ENCODE measurements around the gene EBLN1.

Gene EBLN1

DNA sequence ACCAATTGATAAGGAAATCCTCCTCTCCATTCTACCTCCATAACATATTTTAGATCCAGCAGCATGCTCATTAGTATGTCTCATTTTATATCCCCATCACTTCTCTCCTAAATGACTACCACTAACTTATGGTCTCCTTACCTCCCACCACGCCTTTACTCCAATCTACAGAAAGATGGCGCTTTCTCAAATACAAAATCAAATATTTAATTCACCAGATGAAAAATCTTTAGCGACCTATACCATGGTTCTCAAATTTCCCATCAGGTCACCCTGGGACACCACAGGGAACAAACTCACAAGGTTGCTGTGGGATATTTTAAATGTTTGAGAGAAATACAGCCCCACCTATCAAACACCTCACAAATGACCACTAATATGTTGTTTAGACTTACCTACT lies 27.0 kb upstream of the EBLN1 start:
- TF ChIP-seq GATA3 (IDR thresholded peaks at IDR 0.05; ENCODE audit: low read depth, low read length) (no peak), GATA2 (IDR thresholded peaks at IDR 0.05; ENCODE audit: low read depth, low read length) (no peak)

- TF ChIP-seq GATA3 (IDR thresholded peaks at IDR 0.05; ENCODE audit: low read depth, low read length) (no peak), GATA2 (IDR thresholded peaks at IDR 0.05; ENCODE audit: low read depth, low read length) (no peak)
These were observed 26.2 kb upstream of the EBLN1 start for GRCh38 chr10:22244001-22244400.

DNA sequence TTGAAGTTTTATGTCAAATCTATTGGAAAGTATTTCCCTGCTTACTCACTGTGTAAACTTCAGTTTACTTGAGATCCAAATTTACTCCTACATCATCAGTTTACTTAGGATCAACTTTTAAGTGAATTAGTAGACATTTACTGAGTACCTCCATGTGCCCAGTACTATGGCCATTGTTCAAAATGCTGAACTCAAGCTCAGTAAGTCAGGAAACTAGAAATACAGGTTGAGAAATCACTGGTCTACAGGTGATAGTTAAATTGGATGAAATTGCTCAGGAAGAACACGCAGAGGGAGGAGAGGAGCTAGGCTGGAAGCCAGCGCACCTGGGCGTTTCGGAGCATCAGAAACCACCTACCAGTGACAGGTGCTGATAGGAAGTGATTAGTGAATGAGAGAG lies 25.5 kb upstream of the EBLN1 start:
- no peak for TF ChIP-seq GATA3 (IDR thresholded peaks at IDR 0.05; ENCODE audit: low read depth, low read length)

GRCh38 chr10:22231260-22231659 lies 13.4 kb upstream of the EBLN1 start:
- TF ChIP-seq GATA2 (IDR thresholded peaks at IDR 0.05; ENCODE audit: low read depth, low read length): no peak
- TF ChIP-seq GATA3 (IDR thresholded peaks at IDR 0.05; ENCODE audit: low read depth, low read length): no peak

- no peak for TF ChIP-seq GATA2 (IDR thresholded peaks at IDR 0.05; ENCODE audit: low read depth, low read length)
- no peak for TF ChIP-seq GATA3 (IDR thresholded peaks at IDR 0.05; ENCODE audit: low read depth, low read length)
These were observed 12.5 kb upstream of the EBLN1 start for GRCh38 chr10:22230158-22230833.

GRCh38 chr10:22229802-22230157 lies 12.0 kb upstream of the EBLN1 start:
- TF ChIP-seq GATA2 (IDR thresholded peaks at IDR 0.05; ENCODE audit: low read depth, low read length) (no peak), GATA3 (IDR thresholded peaks at IDR 0.05; ENCODE audit: low read depth, low read length) (no peak)

- TF ChIP-seq GATA3 (IDR thresholded peaks at IDR 0.05; ENCODE audit: low read depth, low read length) (no peak), GATA2 (IDR thresholded peaks at IDR 0.05; ENCODE audit: low read depth, low read length) (no peak)
These were observed 11.4 kb upstream of the EBLN1 start for GRCh38 chr10:22228943-22229801.

DNA sequence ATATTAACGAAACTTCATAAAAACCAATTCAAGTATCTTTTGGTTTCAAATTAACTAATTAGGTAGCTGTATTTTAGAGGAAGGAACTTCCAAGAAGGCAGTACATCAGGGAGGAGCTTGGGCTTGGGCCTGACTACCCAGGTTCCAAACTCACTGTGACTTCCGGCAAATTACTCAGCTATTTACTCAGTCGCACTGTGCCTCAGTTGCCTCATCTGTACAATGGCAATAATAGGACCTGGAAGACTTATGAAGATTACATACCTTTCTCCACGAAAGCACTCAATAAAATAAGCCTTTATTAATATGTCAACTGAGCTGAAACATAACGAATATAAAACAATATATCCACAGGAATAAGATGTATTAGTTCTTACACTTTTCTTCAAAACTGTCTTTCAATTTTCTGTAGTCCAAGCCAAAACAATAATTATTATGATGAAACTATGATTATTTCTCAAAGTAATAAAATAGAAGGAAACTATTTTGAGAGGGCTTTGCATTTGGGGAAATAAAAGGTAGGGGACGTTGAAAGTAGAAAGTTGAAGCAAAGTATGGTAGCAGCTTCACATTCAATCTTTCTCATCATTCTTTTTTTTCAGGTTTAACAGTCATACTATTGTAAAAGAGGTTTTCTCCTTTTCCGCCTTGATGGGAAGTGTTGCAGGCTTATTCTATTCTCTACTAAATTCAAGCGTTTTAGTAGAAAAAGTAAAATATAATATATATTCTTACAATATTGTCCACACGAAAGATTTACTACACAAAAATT lies 10.5 kb upstream of the EBLN1 start:
- no peak for TF ChIP-seq GATA2 (IDR thresholded peaks at IDR 0.05; ENCODE audit: low read depth, low read length)
- TF ChIP-seq GATA3 (IDR thresholded peaks at IDR 0.05; ENCODE audit: low read depth, low read length): no peak

GRCh38 chr10:22226599-22226998 lies 8.8 kb upstream of the EBLN1 start:
- TF ChIP-seq GATA2 (IDR thresholded peaks at IDR 0.05; ENCODE audit: low read depth, low read length) (no peak), GATA3 (IDR thresholded peaks at IDR 0.05; ENCODE audit: low read depth, low read length) (no peak)

DNA sequence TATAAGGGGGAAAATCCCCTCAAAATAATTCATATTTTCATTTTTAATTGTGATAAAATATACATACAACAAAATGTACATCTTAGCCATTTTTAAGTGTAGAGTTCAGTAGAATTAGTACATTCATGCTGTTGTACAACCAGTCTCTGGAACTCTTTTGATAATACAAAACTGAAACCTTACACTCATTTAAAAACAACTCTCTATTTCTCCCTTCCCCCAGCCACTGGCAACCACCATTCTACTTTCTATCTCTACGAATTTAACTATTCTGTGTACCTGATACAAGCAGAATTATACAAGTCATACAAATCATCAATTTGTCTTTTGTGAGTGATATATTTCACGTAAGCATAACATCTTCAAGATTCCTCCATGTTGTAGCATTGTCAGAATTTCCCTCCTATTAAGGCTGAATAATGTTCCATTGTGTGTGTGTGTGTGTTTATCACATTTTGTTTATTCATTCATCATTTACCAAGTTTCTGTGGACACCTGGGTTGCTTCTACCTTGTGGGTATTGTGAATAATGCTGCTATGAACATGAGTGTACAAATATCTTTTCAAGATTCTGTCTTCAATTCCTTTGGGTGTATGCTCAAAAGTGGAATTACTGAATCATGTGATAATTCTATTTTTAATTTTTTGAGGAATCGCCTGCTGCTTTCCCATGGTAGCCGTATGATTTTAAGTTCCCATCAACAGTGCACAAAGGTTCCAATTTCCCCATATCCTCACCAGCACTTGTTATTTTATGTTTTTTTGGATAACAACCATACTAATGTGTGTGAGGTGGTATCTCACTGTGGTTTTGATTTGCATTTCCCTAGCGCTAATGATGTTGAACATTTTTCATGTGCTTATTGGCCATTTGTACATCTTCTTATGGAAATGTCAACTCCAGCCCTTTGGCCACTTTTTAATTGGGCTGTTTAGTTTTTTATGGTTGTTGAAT lies 4.7 kb upstream of the EBLN1 start:
- no peak for TF ChIP-seq GATA3 (IDR thresholded peaks at IDR 0.05; ENCODE audit: low read depth, low read length)
- TF ChIP-seq GATA2 (IDR thresholded peaks at IDR 0.05; ENCODE audit: low read depth, low read length): no peak

GRCh38 chr10:22219308-22219707 lies 1.5 kb upstream of the EBLN1 start:
- no peak for TF ChIP-seq GATA3 (IDR thresholded peaks at IDR 0.05; ENCODE audit: low read depth, low read length)

GRCh38 chr10:22218448-22218847 lies 633 bp upstream of the EBLN1 start:
- TF ChIP-seq GATA2 (IDR thresholded peaks at IDR 0.05; ENCODE audit: low read depth, low read length) (no peak), GATA3 (IDR thresholded peaks at IDR 0.05; ENCODE audit: low read depth, low read length) (no peak)

DNA sequence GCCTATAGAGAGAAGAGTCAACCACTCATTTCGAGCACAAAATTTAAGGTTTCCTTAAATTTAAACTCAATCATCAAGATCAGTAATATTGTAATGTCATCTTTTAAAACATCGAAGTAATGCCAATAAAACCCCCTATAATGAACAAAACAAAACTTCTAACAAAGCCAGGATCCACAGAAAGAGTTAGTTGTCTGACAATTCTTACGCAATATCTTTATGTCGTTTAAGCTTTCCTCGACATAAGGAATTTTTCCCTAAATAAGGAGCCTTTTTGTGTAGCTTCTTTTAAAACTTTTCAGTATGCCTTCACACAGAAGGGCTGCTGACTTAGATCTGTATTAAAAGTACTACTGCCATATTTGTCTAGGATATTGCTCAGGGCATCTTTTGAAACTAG lies 7.5 kb downstream of the EBLN1 start:
- TF ChIP-seq GATA2 (IDR thresholded peaks at IDR 0.05; ENCODE audit: low read depth, low read length): no peak
- no peak for TF ChIP-seq GATA3 (IDR thresholded peaks at IDR 0.05; ENCODE audit: low read depth, low read length)

GRCh38 chr10:22193945-22194344 lies 23.9 kb downstream of the EBLN1 start:
- TF ChIP-seq GATA2 (IDR thresholded peaks at IDR 0.05; ENCODE audit: low read depth, low read length): no peak
- no peak for TF ChIP-seq GATA3 (IDR thresholded peaks at IDR 0.05; ENCODE audit: low read depth, low read length)
